Spleen (tissue), 11 donors: Measurements from ENCODE around the gene GRM1. TPM values are rescaled to one million over a fixed set of nuclear protein-coding genes. Genes with fewer than 3 reads are reported as not detected.

ENCODE experiments used
- DNase-seq: peaks from one replicate; pipeline ENCODE4 v3.0.0-alpha.2; 2020
- H3K27ac ChIP-seq, 8 donors: fragments of 200-600 bp; sonication (generic) in 7 of 8; 1 replicate in 4 of 8; 2 replicates in 4 of 8; pipeline versions ENCODE4 v1.5.0 to v1.8.0; 2016 to 2021; ENCODE audit warnings: inconsistent platforms in 4 of 8, mild to moderate bottlenecking in 4 of 8, moderate library complexity in 1 of 8
- H3K27me3 ChIP-seq, 7 donors: fragments of 200-600 bp; sonication (generic) in 6 of 7; replicated peaks in 1 of 7; 1 replicate in 4 of 7; 2 replicates in 3 of 7; pipeline versions ENCODE4 v1.5.0 to v1.8.0; 2016 to 2021; ENCODE audit warnings: inconsistent platforms in 3 of 7, mild to moderate bottlenecking in 1 of 7
- H3K36me3 ChIP-seq, 6 donors: fragments of 200-600 bp; sonication (generic) in 5 of 6; 1 replicate in 4 of 6; 2 replicates in 2 of 6; pipeline versions ENCODE4 v1.5.0 to v1.8.0; 2016 to 2021; ENCODE audit warnings: inconsistent platforms in 2 of 6
- H3K4me1 ChIP-seq, 6 donors: fragments of 200-600 bp; sonication (generic) in 5 of 6; 1 replicate in 3 of 6; 2 replicates in 3 of 6; pipeline versions ENCODE4 v1.5.0 to v1.8.0; 2016 to 2021; ENCODE audit warnings: inconsistent platforms in 3 of 6
- H3K4me3 ChIP-seq, 8 donors: fragments of 200-600 bp; sonication (generic) in 7 of 8; 1 replicate in 4 of 8; 2 replicates in 4 of 8; pipeline versions ENCODE4 v1.5.0 to v1.8.0; 2016 to 2021; ENCODE audit warnings: inconsistent platforms in 4 of 8, mild to moderate bottlenecking in 4 of 8, moderate library complexity in 2 of 8
- H3K9me3 ChIP-seq, 8 donors: fragments of 200-600 bp; sonication (generic) in 7 of 8; 1 replicate in 4 of 8; 2 replicates in 4 of 8; pipeline versions ENCODE4 v1.5.0 to v1.8.0; 2016 to 2021; ENCODE audit warnings: inconsistent platforms in 4 of 8
- POLR2A ChIP-seq, 3 donors: fragments of 450-650 bp; IDR thresholded peaks; one replicate each; pipeline ENCODE4 v1.5.1; 2017; ENCODE audit warnings: antibody characterized with exemption in 3 of 3, mild to moderate bottlenecking in 1 of 3
- POLR2AphosphoS5 ChIP-seq, 3 donors: sonication (generic); formaldehyde crosslinking; IDR thresholded peaks; one replicate each; pipeline ENCODE4 v1.5.1; 2017; ENCODE audit warnings: antibody characterized with exemption in 3 of 3
- WGBS, 5 donors: extraction: QIAGEN DNeasy Blood & Tissue Kit in 3 of 5; methylation state at CpG; one replicate each; pipeline versions ENCODE4 v1.1.5 to v1.1.7; 2013 to 2018; 5-methylcytosine and 5-hydroxymethylcytosine counted together
- intact Hi-C: fragments of 100-400 bp; cut with DNase I; formaldehyde crosslinking; loops from one replicate; pipeline ENCODE4 v1.15.0; 2023; ENCODE audit warnings: low total_unique reads
- polyA plus RNA-seq, 3 donors: library from polyadenylated mRNA; stranded (reverse); fragments of 200-250 nt; gene quantifications; one replicate each; pipeline ENCODE4 v1.2.1, GENCODE V29; 2013
- total RNA-seq, 7 donors: library from RNA; depleted of rRNA in 3 of 7; stranded (reverse); fragments of >200 nt in 3 of 7; fragmentation: NEBNext Ultra II Directional in 4 of 7; extraction: Animal tissue kit (Norgen Biotek cat#: 25700) in 4 of 7; gene quantifications; one replicate each; pipeline versions ENCODE4 v1.1.0 to v1.2.1, GENCODE V29; 2016 to 2021
- TF ChIP-seq, protein P1 (sequence below), 11 experiments: fragments of 200-600 bp in 7 of 11; fragments of 450-650 bp in 4 of 11; sonication (generic) in 4 of 11; IDR thresholded peaks in 8 of 11; conservative IDR thresholded peaks in 3 of 11; 1 replicate in 7 of 11; 2 replicates in 4 of 11; pipeline versions ENCODE4 v1.4.0 to v1.8.0; 2016 to 2021; ENCODE audit warnings: antibody characterized with exemption in 11 of 11, inconsistent platforms in 4 of 11, mild to moderate bottlenecking in 1 of 11
- donor health status: healthy with polysubstance abuse.
- donor health status: DM: no; HTN: no; CAD: no; lungs with moderate emphysema.
- donor health status: DM: no; HTN: no; CAD: no.
- donor health status: Bipolar disorder and iron deficiency.
- donor health status: healthy.
- donor health status: DM: no; HTN: no; CAD: no.
- donor health status: DM: yes; HTN: yes; CAD: no.

The GRM1 gene
- total and polyA plus RNA-seq, 10 donors, result under 0.01 to 0.19 (median 0.09) TPM; not detected in 3

DNA sequence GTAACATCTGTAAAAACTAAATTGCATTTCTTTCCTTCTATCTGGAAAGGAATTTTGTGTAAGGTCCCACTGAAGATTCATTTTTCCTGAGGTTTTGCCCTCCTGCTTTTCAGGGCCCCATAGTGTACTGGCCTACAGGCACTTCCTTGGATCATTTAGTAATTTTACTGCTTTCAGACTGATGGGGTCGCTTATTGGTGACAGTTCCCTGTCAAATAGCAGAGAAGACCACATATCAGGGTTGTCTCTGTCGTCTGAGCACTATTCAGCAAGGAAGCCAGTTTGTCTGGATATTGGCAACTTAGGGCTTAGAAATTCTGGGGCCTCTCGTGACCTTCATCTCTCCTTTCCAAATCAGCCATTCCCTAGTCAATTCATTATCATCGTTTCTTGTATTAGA, 3.5 kb downstream of the GRM1 start:
- TF ChIP-seq POLR2AphosphoS5 (IDR thresholded peaks at IDR 0.05) (no peak), POLR2A (IDR thresholded peaks at IDR 0.05) (no peak)
- TF ChIP-seq, protein P1, sequence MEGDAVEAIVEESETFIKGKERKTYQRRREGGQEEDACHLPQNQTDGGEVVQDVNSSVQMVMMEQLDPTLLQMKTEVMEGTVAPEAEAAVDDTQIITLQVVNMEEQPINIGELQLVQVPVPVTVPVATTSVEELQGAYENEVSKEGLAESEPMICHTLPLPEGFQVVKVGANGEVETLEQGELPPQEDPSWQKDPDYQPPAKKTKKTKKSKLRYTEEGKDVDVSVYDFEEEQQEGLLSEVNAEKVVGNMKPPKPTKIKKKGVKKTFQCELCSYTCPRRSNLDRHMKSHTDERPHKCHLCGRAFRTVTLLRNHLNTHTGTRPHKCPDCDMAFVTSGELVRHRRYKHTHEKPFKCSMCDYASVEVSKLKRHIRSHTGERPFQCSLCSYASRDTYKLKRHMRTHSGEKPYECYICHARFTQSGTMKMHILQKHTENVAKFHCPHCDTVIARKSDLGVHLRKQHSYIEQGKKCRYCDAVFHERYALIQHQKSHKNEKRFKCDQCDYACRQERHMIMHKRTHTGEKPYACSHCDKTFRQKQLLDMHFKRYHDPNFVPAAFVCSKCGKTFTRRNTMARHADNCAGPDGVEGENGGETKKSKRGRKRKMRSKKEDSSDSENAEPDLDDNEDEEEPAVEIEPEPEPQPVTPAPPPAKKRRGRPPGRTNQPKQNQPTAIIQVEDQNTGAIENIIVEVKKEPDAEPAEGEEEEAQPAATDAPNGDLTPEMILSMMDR (IDR thresholded peaks at IDR 0.05 in 8 of 11, conservative IDR thresholded peaks at IDR 0.05 in 3 of 11), result no peak
- Histone ChIP-seq H3K4me1 (peaks cover 0 to 4% (median 0%) of the 10 kb centered on the region in 6 donors), H3K4me3 (no peak overlapping the region), H3K27ac (no peak overlapping the region), H3K36me3 (no peaks in the 10 kb centered on the region), H3K27me3 (peaks cover 0 to 42% (median 28%) of the 10 kb centered on the region in 7 donors), H3K9me3 (peaks cover 0 to 3% (median 0%) of the 10 kb centered on the region in 8 donors)
- intact Hi-C loops, result no loop called here
- 46 to 53% (median 48%) methylated on average over 4 of the region's 4 CpGs for WGBS, 5 donors
- no peak for DNase-seq

DNA sequence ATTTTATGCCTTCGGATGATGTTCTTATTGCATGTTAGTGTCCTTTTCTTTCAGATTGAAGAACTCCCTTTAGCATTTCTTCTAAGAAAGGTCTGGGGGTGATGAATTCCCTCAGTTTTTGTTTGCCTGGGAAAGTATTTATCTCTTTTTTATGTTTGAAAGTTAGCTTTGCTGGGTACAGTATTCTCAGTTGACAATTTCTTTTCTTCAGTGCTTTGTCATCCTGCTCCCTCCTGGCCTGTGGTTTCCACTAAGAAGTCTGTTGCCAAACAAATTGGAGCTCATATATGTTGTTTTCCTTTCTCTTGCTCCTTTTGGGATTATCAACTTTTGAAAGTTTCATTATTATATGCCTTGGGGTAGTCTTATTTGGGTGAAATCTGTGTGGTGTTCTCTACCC, 11.5 kb downstream of the GRM1 start:
- no peak for TF ChIP-seq POLR2AphosphoS5 (IDR thresholded peaks at IDR 0.05)
- TF ChIP-seq POLR2A (IDR thresholded peaks at IDR 0.05), result no peak
- Histone ChIP-seq H3K9me3 (peaks cover 2 to 39% (median 30%) of the 10 kb centered on the region in 8 donors), H3K27ac (no peak overlapping the region), H3K27me3 (no peaks in the 10 kb centered on the region), H3K36me3 (no peaks in the 10 kb centered on the region), H3K4me3 (no peak overlapping the region), H3K4me1 (no peaks in the 10 kb centered on the region)
- intact Hi-C loops, result no loop called here
- WGBS, 5 donors, result 89 to 95% (median 89%) methylated on average over 1 of the region's 1 CpG
- no peak for DNase-seq

DNA sequence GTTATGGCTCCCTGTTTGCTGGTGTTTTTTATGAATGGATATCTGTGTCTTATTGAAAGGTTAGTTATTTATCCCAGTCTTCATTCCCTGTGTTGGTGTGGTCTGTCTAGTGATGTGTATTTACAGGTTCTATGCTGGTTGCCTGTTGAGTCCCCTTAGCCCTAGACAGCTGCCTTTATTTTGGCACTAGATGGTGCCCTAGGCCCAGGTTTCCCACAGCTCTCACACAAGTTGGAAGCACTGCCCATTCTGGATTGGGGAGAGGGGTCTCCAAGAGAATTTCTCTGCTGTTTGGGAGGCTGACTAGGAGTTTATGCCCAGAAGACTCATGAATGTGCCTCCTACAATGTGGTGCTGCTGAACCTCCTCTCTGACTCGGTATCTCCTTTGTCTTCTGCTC, 12.4 kb downstream of the GRM1 start:
- Histone ChIP-seq H3K4me1 (no peaks in the 10 kb centered on the region), H3K27ac (no peak overlapping the region), H3K9me3 (peaks cover 2 to 39% (median 30%) of the 10 kb centered on the region in 8 donors), H3K4me3 (no peak overlapping the region), H3K27me3 (no peaks in the 10 kb centered on the region), H3K36me3 (no peaks in the 10 kb centered on the region)
- 32 to 54% (median 35%) methylated on average over 1 of the region's 1 CpG for WGBS, 5 donors
- intact Hi-C loops, result no loop called here
- no peak for DNase-seq
- no peak for TF ChIP-seq POLR2AphosphoS5 (IDR thresholded peaks at IDR 0.05)
- TF ChIP-seq, protein P1 (IDR thresholded peaks at IDR 0.05 in 8 of 11, conservative IDR thresholded peaks at IDR 0.05 in 3 of 11), result peak in 1 of 11 experiments; percentile 13

DNA sequence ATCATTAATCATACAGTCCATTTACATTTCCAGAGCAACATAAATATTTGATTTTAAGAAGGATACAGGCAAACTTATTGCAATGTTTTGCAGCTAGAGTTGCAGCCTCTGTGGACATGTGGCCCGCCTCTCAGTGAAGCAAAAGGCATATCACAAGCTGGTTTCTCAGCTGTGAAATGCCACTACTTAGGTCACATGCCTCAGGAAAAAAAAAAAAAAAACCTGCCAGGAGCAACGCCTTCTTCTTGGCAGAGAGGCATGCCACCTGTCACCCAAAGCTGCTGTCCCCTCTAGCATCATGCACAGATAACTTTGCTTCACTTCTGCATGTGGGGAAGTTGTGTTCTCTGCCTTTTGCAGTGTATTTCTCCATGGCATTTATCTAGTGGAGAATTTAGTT, 18.5 kb downstream of the GRM1 start:
- Histone ChIP-seq H3K4me1 (no peaks in the 10 kb centered on the region), H3K27me3 (peaks cover 0 to 3% (median 0%) of the 10 kb centered on the region in 7 donors), H3K27ac (no peak overlapping the region), H3K4me3 (no peak overlapping the region), H3K36me3 (no peaks in the 10 kb centered on the region), H3K9me3 (peaks cover 0 to 9% (median 0%) of the 10 kb centered on the region in 8 donors)
- intact Hi-C loops, result no loop called here
- 51 to 86% (median 74%) methylated on average over 2 of the region's 2 CpGs for WGBS, 5 donors
- TF ChIP-seq, protein P1 (IDR thresholded peaks at IDR 0.05 in 8 of 11, conservative IDR thresholded peaks at IDR 0.05 in 3 of 11), result no peak
- TF ChIP-seq POLR2AphosphoS5 (IDR thresholded peaks at IDR 0.05) (no peak), POLR2A (IDR thresholded peaks at IDR 0.05) (no peak)
- no peak for DNase-seq

DNA sequence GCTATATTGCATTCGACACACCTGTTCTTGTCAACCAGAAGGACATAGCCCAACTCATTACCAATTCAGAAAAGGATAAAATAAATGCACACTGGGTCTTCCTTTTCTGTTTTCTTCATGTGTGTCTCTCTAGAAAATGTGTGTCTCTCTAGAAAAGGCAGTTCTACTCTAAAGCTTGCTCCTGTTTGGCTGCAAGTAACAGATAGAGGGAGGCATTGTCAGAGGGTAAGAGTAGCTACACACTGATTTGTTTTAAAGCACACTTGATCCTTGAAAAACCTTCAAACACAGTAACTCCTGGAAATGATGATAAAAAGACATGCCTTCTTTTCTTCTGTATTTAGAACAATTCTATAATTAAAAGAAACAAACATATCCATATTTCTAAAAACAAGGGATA, 21.3 kb downstream of the GRM1 start:
- Histone ChIP-seq H3K4me1 (no peaks in the 10 kb centered on the region), H3K36me3 (no peaks in the 10 kb centered on the region), H3K27ac (no peak overlapping the region), H3K9me3 (peaks cover 0 to 8% (median 0%) of the 10 kb centered on the region in 8 donors), H3K4me3 (no peak overlapping the region), H3K27me3 (peaks cover 0 to 4% (median 0%) of the 10 kb centered on the region in 7 donors)
- TF ChIP-seq POLR2AphosphoS5 (IDR thresholded peaks at IDR 0.05) (no peak), POLR2A (IDR thresholded peaks at IDR 0.05) (no peak)
- TF ChIP-seq, protein P1 (IDR thresholded peaks at IDR 0.05 in 8 of 11, conservative IDR thresholded peaks at IDR 0.05 in 3 of 11), result no peak
- 46 to 79% (median 69%) methylated on average over 1 of the region's 1 CpG for WGBS, 5 donors
- DNase-seq, result no peak
- intact Hi-C loops, result no loop called here
